ENCODE measurements around the gene VMP1.

The VMP1 gene

GRCh38 chr17:59707149-59707970 lies at the start of gene VMP1, which contains the start of gene PTRH2:
Gene VMP1, plus strand, starts transcription at chr17:59707654. Its CDS starts 23,793 bp downstream, at chr17:59731447.
Gene PTRH2, minus strand, starts transcription at chr17:59707430. Its CDS starts 9,452 bp downstream, at chr17:59697978.
- peak; percentile 99 for DNase-seq

- no peak for DNase-seq
These were observed 41.2 kb upstream of the VMP1 start for GRCh38 chr17:59666235-59666634.

- no peak for DNase-seq
These were observed 38.6 kb upstream of the VMP1 start for GRCh38 chr17:59668816-59669215.

- no peak for DNase-seq
These were observed 38.0 kb upstream of the VMP1 start for GRCh38 chr17:59669411-59669810.

- no peak for DNase-seq
These were observed 37.5 kb upstream of the VMP1 start for GRCh38 chr17:59669944-59670343.

GRCh38 chr17:59671386-59671785 lies 36.1 kb upstream of the VMP1 start:
- DNase-seq = no peak

- DNase-seq = no peak
These were observed 32.2 kb upstream of the VMP1 start for GRCh38 chr17:59675231-59675630.

- no peak for DNase-seq
These were observed 30.7 kb upstream of the VMP1 start for GRCh38 chr17:59676716-59677115.

GRCh38 chr17:59678918-59679317 lies 28.5 kb upstream of the VMP1 start:
- no peak for DNase-seq

GRCh38 chr17:59680314-59680713 lies 27.1 kb upstream of the VMP1 start:
- DNase-seq = no peak

- DNase-seq = no peak
These were observed 24.2 kb upstream of the VMP1 start for GRCh38 chr17:59683283-59683682.

GRCh38 chr17:59684967-59685366 lies 22.5 kb upstream of the VMP1 start:
- DNase-seq = no peak

- DNase-seq = no peak
These were observed 19.4 kb upstream of the VMP1 start for GRCh38 chr17:59688008-59688407.

GRCh38 chr17:59688496-59688895 lies 19.0 kb upstream of the VMP1 start:
- no peak for DNase-seq

- DNase-seq = no peak
These were observed 13.9 kb upstream of the VMP1 start for GRCh38 chr17:59693582-59693981.

GRCh38 chr17:59694344-59694743 lies 13.1 kb upstream of the VMP1 start:
- no peak for DNase-seq

GRCh38 chr17:59695945-59696681 lies 11.3 kb upstream of the VMP1 start:
- no peak for DNase-seq

GRCh38 chr17:59696682-59697277 lies 10.7 kb upstream of the VMP1 start:
- DNase-seq = no peak

GRCh38 chr17:59698143-59698542 lies 9.3 kb upstream of the VMP1 start:
- DNase-seq = no peak

- DNase-seq = no peak
These were observed 8.2 kb upstream of the VMP1 start for GRCh38 chr17:59699218-59699617.

- DNase-seq = no peak
These were observed 7.7 kb upstream of the VMP1 start for GRCh38 chr17:59699786-59700185.

- DNase-seq = no peak
These were observed 5.2 kb upstream of the VMP1 start for GRCh38 chr17:59702304-59702703.

- no peak for DNase-seq
These were observed 547 bp downstream of the VMP1 start for GRCh38 chr17:59707971-59708430.

GRCh38 chr17:59711936-59712335 lies 4.5 kb downstream of the VMP1 start:
- DNase-seq = no peak
